ENCODE measurements around the gene NPR3.

DNA sequence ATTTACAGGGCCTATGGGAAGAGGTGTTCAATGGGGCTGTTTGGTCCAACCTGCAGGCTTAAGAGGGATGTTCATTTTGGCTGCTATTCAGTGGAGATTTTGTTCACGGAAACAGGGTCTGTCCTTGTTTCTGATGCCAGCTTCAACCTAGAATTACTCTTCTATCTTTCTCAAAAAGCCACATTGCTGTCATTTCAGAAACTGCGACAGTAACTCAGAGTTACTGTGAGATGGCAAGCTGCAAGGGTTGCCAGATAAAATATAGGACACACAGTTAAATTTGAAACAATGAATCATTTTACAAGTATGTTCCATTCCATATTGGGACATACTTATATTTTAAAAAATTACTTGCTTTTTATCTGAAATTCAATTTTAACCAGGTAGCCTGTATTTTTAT is 128.0 kb downstream of the NPR3 start:
- TF ChIP-seq, protein P1, sequence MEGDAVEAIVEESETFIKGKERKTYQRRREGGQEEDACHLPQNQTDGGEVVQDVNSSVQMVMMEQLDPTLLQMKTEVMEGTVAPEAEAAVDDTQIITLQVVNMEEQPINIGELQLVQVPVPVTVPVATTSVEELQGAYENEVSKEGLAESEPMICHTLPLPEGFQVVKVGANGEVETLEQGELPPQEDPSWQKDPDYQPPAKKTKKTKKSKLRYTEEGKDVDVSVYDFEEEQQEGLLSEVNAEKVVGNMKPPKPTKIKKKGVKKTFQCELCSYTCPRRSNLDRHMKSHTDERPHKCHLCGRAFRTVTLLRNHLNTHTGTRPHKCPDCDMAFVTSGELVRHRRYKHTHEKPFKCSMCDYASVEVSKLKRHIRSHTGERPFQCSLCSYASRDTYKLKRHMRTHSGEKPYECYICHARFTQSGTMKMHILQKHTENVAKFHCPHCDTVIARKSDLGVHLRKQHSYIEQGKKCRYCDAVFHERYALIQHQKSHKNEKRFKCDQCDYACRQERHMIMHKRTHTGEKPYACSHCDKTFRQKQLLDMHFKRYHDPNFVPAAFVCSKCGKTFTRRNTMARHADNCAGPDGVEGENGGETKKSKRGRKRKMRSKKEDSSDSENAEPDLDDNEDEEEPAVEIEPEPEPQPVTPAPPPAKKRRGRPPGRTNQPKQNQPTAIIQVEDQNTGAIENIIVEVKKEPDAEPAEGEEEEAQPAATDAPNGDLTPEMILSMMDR (IDR thresholded peaks at IDR 0.05), result no peak
- no peak for TF ChIP-seq POLR2AphosphoS5 (IDR thresholded peaks at IDR 0.05)
